Brain microvascular endothelial cell (primary cell): ENCODE results near the gene REM2.
"Not testable (repeated sequence)": the region's sequence is repeated elsewhere in the genome, so short reads cannot be mapped to it uniquely, and the experiment has no call there.

Source experiments
- DNase-seq: peaks from one replicate; pipeline ENCODE4 v3.0.0-alpha.2; 2020
- H3K27ac ChIP-seq: fragments of 250-450 bp; sonication (Bioruptor Pico); 2 replicates; pipeline ENCODE4 v1.5.1; 2020; ENCODE audit warnings: mild to moderate bottlenecking, moderate library complexity
- H3K27me3 ChIP-seq: fragments of 250-450 bp; sonication (Bioruptor Pico); replicated peaks from 2 replicates; pipeline ENCODE4 v1.5.1; 2020; ENCODE audit warnings: mild to moderate bottlenecking
- H3K36me3 ChIP-seq: fragments of 250-450 bp; sonication (Bioruptor Pico); replicated peaks from 2 replicates; pipeline ENCODE4 v1.5.1; 2020; ENCODE audit warnings: mild to moderate bottlenecking
- H3K4me3 ChIP-seq: 2 replicates; pipeline ENCODE4 v1.5.1; 2011; ENCODE audit warnings: low read depth, mild to moderate bottlenecking, control low read depth, low read length, moderate library complexity
- CTCF ChIP-seq: IDR thresholded peaks from 2 replicates; pipeline ENCODE4 v1.5.1; 2011; ENCODE audit warnings: low read depth, mild to moderate bottlenecking, moderate library complexity, low read length, control low read depth, inconsistent platforms; ENCODE audit errors: missing control alignments
- in situ Hi-C: cut with HindIII; loops from 2 replicates; pipeline ENCODE4 v1.10.0; 2017; ENCODE audit warnings: low sequenced_read_pairs, low pct_ligation_motif_present

The REM2 gene

GRCh38 chr14:22846811-22847307 lies 36.2 kb upstream of the REM2 start:
- in situ Hi-C loops = no loop called here

GRCh38 chr14:22847661-22848341 lies 35.2 kb upstream of the REM2 start:
- peak; percentile 12 for TF ChIP-seq CTCF
- Histone ChIP-seq H3K27ac (peak overlapping the region; percentile 78), H3K27me3 (no peaks in the 10 kb centered on the region), H3K4me3 (peak overlapping the region; percentile 5), H3K36me3 (peaks cover 43% of the 10 kb centered on the region)
- in situ Hi-C loops = no loop called here
- DNase-seq = peak; percentile 38

More at GRCh38 chr14:22846811-22847307, 36.2 kb upstream of the REM2 start:
- H3K36me3 ChIP-seq = peaks cover 52% of the 10 kb centered on the region
- DNase-seq = no peak
- H3K27ac ChIP-seq = peak overlapping the region; percentile 2
- no peak overlapping the region for H3K4me3 ChIP-seq
- TF ChIP-seq CTCF = peak; percentile 23
- H3K27me3 ChIP-seq = no peaks in the 10 kb centered on the region

GRCh38 chr14:22848351-22849164 lies 34.5 kb upstream of the REM2 start:
- peaks cover 35% of the 10 kb centered on the region for H3K36me3 ChIP-seq
- no peaks in the 10 kb centered on the region for H3K27me3 ChIP-seq
- in situ Hi-C loops = no loop called here
- peak overlapping the region; percentile 78 for H3K27ac ChIP-seq
- peak overlapping the region; percentile 1 for H3K4me3 ChIP-seq
- TF ChIP-seq CTCF = no peak
- DNase-seq = peak; percentile 61

GRCh38 chr14:22849212-22849819 lies 33.7 kb upstream of the REM2 start:
- Histone ChIP-seq H3K36me3 (peaks cover 29% of the 10 kb centered on the region), H3K27ac (peak overlapping the region; percentile 78), H3K4me3 (no peak overlapping the region), H3K27me3 (no peaks in the 10 kb centered on the region)
- no peak for TF ChIP-seq CTCF
- peak; percentile 20 for DNase-seq
- in situ Hi-C loops = no loop called here

GRCh38 chr14:22850944-22851764 lies 31.9 kb upstream of the REM2 start:
- no peak for TF ChIP-seq CTCF
- Histone ChIP-seq H3K36me3 (peaks cover 12% of the 10 kb centered on the region), H3K27ac (peak overlapping the region; percentile 97), H3K27me3 (no peaks in the 10 kb centered on the region), H3K4me3 (peak overlapping the region; percentile 12)
- DNase-seq = peak; percentile 94
- in situ Hi-C loops = no loop called here

- DNase-seq, H3K36me3 ChIP-seq, H3K27me3 ChIP-seq, H3K4me3 ChIP-seq, in situ Hi-C loops: not testable (repeated sequence)
- H3K27ac ChIP-seq = peak overlapping the region; percentile 97
Observed at GRCh38 chr14:22852178-22852577, 30.8 kb upstream of the REM2 start.
